ENCODE data around the gene LACTB.
"Not testable (repeated sequence)": the region's sequence is repeated elsewhere in the genome, so short reads cannot be mapped to it uniquely, and the experiment has no call there.

The LACTB gene

DNA sequence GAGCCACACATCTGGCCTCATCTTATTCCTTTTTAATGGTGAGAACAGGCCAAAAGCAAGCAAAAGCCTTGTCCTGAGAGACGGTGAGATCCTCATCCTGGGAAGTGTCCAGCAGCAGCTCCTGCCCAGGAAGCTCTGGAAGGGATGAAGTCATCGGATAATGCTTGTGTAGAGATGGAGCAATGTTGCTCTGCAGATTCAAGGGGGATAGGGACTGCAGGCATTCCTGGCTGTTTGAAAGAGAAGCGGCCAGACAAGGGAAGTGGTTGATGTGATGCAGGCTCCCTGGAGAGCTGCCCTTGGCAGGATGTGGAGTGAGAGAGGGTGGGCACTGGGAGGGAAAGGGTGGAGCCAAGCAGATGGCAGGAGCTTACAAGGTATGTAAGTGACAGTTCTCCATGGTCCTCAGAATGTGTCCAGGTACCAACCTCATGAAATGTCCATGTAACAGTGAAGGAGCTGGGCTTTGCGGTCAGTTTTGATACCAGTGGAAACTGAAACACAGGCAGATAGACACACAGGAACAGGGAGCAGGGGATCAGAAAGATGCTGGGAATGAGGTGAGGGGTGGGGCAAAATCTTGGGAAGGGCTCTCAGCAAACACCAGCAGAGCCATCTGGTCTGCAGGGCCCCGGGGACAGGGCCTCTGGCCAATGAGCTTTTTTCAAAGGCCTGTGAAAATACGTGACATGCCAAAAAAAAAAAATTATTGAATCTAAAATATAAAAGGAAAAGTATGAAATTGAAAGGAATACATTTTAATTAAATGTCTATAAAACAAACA lies 32.2 kb upstream of the LACTB start:
- peak; percentile 97 for DNase-seq (ENCODE audit: low read depth)

DNA sequence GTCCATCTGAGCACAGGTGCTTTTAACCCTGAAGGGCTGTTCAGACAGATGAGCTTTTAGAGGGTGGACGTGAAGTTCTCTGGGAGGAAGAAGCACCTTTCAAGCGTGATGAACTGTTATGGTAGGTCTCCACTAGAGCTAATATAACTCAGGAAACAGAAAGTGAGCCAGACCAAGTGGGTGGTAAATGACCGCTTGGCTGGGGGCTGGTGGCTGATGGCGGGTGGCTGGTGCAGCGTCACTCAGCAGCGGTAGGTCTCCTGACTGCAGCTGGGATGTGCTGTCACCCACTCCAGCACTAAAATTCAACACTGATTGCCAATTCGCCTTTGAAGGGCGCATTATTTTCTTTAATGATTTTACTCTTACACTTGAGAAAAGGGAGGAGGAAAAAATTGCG lies 31.2 kb upstream of the LACTB start:
- DNase-seq (ENCODE audit: low read depth) = no peak

DNA sequence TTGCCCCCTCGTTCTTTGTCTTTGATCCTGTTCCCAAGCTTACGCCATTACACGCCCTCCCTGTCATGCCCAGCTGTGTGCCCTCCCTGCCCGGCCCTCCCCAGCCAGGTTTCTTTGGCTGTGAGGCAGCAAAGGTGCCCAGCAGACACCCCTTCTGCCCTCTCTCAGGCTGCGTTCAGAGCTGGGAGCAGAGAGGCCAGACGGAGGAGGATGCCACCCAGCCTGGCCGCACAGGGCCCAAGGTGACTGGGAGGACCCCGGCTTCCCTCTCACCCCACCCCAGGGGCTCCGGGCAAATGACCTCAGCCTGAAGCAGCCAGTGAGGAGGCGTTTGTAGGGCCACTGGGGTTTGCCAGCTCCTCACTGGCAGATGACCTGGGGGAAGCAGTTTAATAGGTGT lies 30.8 kb upstream of the LACTB start:
- DNase-seq (ENCODE audit: low read depth) = no peak

DNA sequence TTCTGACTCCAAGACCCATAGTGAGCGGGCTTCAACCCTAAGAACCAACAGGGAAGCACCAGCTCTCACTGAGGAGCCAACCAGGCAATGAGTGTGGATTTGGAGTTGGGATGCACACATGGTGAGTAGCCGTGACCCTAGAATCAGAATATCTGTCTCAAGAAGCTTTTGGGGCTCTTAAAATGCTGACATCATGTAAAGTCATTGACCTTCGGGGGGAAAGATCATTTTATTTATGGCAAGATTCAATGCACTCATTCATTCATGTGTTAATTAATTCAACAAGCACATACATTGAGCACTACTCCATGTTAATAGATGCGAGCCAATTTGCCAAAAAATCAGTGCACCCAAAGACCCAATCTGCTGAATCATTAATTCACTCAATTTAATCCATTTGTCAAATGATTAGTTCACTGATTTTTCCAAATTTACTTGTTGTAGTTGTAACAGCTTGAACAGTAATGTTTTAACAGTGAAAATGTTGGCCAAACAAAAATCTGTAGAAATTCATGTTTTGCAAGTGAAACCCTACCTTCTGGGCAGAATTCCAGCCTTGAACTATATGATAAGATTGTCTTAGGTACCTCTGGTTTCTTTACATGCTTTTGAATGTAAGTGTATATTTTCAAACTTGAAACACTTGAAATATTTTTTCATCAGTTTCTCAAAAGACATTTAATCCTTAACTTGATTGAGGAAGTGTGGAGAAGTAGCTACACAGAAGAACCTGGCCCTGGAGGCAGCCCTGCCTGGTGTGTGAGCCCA lies 29.8 kb upstream of the LACTB start:
- DNase-seq (ENCODE audit: low read depth) = no peak

DNA sequence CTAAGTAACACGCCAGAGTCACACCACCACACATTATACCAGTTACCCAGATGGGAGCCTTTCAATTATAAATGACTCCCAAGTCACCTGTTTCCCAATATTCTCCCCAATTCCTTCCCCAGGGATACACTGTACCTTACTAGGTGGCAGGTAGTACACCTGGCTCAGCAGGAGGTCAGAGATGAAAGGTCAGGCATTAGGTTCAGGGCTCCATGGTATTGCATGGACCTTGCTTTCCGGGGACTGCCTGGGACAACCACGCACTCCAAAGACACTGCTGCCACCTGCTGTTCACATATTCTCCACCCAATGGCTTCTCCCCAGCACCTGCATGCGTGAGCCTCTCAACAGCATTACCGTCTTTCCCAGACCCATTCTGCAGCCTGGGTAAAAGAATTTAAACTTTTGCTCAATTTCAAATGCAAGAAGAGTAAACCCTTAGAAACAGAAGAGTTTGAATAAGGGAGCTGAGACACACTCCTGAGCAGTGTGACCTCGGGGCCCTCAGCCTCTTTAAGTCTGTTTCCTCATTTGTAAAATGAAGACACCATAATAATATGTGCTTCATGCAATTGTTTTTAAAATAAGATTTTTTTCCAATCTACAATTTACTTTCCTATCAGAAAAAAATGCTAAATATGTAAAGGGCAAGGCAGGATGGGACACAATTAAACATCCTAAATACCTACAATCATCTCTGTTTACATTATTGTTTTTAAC lies 28.0 kb upstream of the LACTB start:
- DNase-seq (ENCODE audit: low read depth) = no peak

DNA sequence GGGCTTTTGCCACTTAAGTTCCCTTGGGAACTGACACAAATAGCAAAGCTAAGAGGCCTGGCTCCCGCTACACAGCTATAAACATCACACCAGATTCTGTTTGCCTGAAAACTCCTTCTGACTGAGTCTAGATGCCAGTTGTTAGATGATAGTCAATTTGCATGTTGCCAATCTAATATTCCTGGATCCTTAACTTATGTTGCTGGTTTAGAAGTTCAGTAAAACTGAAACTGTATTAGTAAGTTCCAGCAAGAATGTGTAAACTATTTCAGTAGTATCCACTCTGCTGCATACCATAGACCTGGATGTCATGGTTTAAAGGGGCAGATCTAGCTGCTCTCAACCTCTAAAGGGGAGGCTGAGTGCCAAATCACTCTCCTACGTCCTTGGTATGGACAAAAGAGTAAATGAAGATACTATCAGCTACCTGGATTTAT lies 27.1 kb upstream of the LACTB start:
- no peak for DNase-seq (ENCODE audit: low read depth)

DNA sequence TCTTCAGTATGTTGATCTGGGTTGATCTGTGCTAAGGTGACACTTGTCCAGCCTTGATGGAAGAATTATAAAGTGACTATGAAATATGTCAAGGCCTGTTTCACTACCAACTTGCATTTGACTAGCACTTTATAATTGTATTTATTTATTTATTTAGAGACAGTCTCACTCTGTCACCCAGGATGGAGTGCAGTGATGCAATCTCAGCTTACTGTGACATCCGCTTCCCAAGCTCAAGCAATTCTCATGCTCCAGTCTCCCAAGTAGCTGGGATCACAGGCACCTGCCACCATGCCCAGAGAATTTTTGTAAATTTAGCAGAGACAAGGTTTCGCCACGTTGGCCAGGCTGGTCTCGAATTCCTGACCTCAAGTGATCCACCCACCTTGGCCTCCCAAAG lies 25.5 kb upstream of the LACTB start:
- DNase-seq (ENCODE audit: low read depth) = no peak

DNA sequence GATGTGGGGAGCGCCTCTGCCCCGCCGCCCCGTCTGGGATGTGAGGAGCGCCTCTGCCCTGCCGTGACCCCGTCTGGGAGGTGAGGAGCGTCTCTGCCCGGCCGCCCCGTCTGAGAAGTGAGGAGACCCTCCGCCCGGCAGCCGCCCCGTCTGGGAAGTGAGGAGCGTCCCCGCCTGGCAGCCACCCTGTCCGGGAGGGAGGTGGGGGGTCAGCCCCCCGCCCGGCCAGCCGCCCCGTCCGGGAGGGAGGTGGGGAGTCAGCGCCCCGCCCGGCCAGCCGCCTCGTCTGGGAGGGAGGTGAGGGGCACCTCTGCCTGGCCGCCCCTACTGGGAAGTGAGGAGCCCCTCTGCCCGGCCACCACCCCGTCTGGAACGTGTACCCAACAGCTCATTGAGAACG lies 22.8 kb upstream of the LACTB start:
- not testable (repeated sequence) for DNase-seq (ENCODE audit: low read depth)

DNA sequence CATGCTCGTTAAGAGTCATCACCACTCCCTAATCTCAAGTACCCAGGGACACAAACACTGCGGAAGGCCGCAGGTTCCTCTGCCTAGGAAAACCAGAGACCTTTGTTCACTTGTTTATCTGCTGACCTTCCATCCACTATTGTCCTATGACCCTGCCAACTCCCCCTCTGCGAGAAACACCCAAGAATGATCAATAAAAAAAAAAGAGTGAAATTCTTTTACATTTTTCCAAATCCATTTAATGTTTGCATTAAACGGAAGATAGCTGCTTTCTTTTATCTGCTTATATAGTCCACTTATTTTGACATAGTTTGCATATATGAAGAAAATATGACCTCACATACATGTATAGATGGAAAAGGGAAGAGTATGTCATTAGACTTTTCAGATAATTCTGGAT lies 22.1 kb upstream of the LACTB start:
- DNase-seq (ENCODE audit: low read depth) = not testable (repeated sequence)

DNA sequence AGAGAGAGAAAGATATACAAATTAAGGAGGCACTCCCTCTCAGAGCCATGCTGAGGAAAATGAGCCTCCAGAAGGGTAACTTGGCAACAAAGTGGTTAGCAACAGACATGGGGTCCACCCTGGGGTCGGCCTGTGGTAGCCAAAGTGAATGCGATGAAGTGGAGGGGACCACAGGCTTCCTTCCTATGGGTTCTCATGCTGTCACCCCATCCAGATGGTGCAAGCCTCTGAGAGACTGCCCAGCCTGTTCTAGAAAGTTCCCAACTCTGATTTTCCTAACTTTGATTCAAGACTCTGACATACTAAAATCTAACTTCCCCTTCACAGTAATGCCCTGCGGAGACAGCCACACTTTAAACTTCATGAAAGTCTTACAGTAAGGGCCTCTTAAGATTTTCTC lies 18.2 kb upstream of the LACTB start:
- no peak for DNase-seq (ENCODE audit: low read depth)

DNA sequence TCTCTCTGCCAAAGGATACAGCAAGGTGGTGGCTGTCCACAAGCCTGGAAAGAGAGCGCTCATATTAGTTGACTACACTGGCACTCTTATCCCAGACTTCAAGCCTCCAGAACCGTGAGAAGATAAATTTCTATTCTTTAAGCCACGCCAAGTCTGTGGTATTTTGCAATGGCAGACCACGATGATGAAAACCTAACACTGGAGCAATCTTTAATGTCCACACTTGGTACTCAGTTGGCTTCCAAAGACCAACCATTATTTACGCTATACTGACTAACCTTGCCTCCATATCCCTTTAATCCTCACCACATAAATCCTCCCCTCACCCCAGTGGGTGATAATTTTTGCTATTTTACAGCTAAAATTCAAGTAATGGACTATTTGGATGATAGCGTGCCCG lies 16.9 kb upstream of the LACTB start:
- DNase-seq (ENCODE audit: low read depth) = no peak

DNA sequence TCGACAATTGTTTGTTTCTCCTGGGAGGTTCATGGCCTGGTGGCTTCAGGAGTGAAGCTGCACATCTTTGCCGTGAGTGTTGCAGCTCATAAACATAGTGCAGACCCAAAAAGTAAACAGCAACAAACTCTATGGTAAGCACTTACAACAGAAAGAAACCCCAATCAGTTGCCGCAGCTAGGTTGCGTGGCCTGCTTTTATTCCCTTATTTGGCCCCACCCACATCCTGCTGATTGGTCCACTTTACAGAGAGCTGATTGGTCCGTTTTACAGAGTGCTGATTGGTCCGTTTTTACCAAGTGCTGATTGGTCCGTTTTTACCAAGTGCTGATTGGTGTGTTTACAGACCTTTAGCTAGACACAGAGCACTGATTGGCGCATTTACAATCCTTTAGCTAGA lies 16.3 kb upstream of the LACTB start:
- DNase-seq (ENCODE audit: low read depth) = not testable (repeated sequence)

DNA sequence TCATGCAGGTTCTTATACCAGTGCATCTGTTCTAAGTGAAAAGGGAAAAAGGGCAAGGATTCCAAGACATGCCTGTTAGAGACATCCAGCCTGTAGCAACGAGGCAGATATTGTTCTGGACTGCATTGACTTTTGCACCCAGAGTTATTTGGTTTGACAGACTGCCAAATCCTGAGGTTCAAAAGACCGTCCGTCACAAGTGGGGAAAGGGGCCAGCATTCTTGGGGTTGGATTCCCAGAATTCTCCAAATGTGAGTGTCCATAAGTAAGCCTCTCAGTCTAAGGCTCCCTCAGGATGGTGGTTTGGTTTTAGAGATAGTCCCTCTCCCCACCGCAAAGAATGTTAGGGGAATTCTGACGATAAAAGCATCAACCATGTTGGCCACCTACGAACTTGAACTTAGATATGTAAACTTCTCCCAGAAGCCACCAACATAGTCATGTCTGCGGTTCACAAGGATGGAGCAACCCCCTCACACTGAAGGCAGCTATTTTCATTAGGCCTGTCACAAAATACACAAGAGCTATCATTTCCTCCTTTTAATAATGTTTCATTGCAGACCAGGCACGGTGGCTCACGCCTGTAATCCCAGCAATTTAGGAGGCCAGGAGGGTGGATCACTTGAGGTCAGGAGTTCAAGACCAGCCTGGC lies 13.6 kb upstream of the LACTB start:
- DNase-seq (ENCODE audit: low read depth) = peak; percentile 100

DNA sequence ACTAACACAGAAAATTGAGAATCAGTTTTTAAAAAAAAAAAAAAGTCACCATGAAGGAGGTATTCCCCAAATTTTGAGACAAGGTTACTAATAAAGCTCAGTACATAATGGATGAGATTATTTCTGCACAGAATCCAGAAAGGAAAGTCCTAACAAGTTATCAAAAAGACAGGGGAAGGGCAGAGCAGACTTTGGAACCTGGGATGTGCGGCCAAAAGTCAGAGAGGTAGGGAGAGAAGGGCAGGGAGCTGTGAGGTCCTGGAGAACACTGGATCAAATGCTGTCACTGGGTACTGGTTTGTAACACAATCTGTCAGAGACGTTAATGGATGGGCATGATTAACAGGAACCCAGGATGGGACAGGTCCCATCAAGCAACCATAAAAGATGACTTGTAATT lies 12.2 kb upstream of the LACTB start:
- DNase-seq (ENCODE audit: low read depth) = no peak

DNA sequence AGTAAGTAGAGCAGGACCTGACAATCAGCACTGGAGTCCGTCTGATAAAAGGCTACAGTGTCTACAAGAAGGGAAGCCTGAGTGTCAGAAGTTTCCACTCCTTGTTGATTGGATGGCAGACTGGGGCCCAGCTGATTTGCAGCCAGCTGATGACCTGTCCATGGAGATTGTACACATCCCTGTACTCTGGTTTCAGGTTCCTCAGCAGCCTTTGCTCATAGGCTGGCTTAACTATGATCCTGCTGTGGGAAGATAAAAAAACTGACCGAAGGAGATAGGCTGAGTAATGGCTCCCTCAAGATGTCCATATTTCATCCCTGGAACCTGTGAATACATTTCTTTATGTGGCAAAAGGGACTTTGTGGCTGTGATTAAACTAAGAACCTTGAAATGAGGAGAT lies 11.7 kb upstream of the LACTB start:
- no peak for DNase-seq (ENCODE audit: low read depth)

DNA sequence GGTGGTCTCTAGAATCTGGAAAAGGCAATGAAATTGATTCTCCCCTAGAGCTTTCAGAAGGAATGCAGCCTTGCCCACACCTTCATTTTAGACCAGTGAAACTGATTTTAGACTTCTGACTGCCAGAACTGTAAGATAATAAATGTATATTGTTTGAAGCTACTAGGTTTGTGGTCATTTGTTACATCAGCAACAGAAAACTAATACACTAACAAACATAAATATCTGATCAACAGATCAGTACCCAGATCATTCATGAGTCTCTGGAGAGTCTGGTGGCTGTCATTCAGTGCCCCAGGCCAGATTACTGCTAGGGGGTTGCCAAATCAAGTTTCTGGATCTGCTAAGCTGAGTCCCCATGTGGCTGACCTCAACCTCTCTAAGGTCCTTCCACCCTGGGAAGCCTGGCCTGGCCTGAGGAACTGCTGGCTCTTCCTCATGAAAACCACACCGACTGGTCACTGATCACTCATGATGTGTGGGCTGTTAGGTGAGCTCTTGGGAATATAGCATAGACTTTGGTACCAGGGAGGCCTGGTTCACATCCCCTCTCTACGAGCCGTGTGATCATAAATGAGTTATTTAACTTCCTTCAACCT lies 11.1 kb upstream of the LACTB start:
- no peak for DNase-seq (ENCODE audit: low read depth)

DNA sequence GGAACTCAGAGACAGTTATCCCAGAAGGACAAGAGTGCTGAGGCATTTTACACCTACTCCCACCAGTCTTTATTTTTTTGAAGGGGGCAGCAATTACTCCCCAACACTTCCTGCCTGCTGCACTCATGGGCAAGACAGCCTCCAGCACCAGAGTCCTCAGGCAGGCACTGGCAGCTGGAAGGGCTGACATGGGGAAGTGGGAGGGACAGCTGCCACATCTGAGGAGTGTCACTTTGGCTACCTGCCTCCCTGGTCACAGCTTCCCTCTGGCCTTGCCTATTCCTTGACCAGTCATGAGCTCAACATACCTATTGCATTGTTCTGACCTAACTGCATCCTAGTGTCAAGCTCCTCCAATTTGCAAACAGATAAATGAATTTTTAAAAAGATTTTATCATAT lies 10.2 kb upstream of the LACTB start:
- no peak for DNase-seq (ENCODE audit: low read depth)

DNA sequence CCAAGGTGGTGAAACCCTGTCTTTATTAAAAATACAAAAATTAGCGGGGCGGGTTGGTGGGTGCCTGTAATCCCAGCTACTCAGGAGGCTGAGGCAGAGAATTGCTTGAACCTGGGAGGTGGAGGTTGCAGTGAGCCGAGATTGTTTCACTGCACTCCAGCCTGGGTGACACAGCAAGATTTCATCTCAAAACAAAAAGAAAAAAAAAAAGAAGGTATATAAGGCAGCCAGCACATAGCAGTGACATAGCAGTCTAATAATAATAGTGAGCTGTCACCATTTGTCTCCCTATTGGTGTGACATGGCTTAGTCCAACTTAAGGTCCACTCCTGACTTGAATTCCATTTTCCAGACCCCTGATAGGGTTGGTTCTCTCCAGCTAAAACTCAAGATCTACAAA lies 8.8 kb upstream of the LACTB start:
- DNase-seq (ENCODE audit: low read depth) = no peak

DNA sequence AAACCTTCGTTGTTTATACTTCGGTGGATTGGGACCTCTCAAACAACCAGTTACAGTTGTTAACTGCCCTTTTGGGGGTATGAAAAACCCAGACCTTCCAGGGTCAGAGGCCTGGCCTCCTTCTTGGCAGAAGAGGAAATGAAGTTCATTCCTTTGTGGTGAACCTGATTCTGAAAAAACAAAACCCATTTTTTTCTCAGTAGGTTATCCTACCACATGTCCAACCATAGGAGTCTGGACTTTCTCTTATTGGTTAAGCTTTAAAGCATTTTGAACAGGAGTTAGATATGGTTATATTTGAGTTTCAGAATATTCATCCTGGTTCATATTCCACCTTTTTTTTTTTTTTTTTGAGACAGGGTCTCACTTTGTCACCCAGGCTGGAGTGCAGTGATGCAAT lies 7.2 kb upstream of the LACTB start:
- no peak for DNase-seq (ENCODE audit: low read depth)

DNA sequence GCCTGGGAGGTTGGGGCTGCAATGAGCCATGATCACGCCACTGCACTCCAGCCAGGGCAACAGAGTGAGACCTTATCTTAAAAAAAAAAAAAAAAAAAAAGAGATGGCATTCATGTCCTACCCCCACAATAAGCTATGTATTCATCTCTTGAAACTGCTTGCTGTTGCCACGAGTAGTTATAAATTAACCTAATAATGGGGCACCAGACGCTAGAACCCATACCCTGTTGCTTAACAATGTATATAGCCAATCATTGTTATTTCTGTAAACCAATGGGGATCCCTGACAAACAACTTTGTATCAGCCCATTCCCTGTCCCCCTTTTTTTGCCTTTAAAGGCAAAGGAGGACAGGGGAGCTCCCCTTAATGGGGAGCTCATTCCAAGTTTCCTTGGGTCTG lies 2.8 kb upstream of the LACTB start:
- no peak for DNase-seq (ENCODE audit: low read depth)

DNA sequence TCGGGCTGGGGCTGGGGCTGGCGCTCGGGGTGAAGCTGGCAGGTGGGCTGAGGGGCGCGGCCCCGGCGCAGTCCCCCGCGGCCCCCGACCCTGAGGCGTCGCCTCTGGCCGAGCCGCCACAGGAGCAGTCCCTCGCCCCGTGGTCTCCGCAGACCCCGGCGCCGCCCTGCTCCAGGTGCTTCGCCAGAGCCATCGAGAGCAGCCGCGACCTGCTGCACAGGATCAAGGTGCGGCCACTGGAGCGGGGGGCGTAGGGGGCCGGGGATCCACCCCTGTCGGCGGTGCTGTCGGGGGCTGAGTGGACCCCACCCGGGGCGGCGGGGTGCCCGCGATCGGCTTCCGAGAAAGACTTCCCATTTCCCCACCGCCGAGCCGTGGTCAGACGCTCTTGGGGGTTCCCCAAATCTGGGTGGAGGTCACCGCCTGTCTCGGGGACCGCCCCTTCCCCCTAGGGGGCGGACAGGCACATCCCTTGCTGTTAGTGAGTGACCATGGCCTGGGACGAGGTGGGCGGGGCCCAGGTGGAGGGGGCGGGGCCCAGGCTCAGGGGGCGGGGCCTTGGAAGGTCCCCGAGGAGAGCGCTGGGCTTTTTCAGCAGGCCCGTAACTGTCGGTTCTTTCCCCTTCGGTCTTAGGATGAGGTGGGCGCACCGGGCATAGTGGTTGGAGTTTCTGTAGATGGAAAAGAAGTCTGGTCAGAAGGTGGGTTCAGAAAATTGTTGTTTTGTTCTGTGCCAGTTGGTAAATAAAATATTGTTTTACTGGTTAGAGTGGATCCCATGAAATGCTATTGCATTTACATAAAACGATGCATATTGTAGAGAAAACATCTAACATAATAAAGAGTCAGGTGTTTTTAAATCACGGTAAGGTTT lies 578 bp downstream of the LACTB start:
- no peak for DNase-seq (ENCODE audit: low read depth)

All from GM04503 (cell line).